Glutamatergic neuron (in vitro differentiated cells): ENCODE measurements around the gene PEDS1. TPM values are rescaled to one million over a fixed set of nuclear protein-coding genes. Genes with fewer than 3 reads are reported as not detected.

ENCODE experiments used
- DNase-seq: peaks from one replicate; pipeline ENCODE4 v3.0.0; 2022
- H3K27ac Mint-ChIP-seq: one replicate; pipeline ENCODE4 v1.8.0; 2020; ENCODE audit warnings: mild to moderate bottlenecking, mixed read lengths, inconsistent platforms; ENCODE audit not compliant: unreplicated experiment
- H3K27me3 Mint-ChIP-seq: one replicate; pipeline ENCODE4 v1.8.0; 2020; ENCODE audit warnings: mild to moderate bottlenecking, moderate library complexity, mixed read lengths, inconsistent platforms; ENCODE audit not compliant: unreplicated experiment
- H3K36me3 Mint-ChIP-seq: one replicate; pipeline ENCODE4 v1.8.0; 2020; ENCODE audit warnings: mild to moderate bottlenecking, mixed read lengths, inconsistent platforms; ENCODE audit not compliant: unreplicated experiment
- H3K4me1 Mint-ChIP-seq: one replicate; pipeline ENCODE4 v1.8.0; 2020; ENCODE audit warnings: mild to moderate bottlenecking, low read depth, mixed read lengths, inconsistent platforms; ENCODE audit not compliant: unreplicated experiment
- H3K4me3 Mint-ChIP-seq: one replicate; pipeline ENCODE4 v1.8.0; 2020; ENCODE audit warnings: mild to moderate bottlenecking, mixed read lengths, inconsistent platforms; ENCODE audit not compliant: unreplicated experiment
- H3K9me3 Mint-ChIP-seq: one replicate; pipeline ENCODE4 v1.8.0; 2020; ENCODE audit warnings: mild to moderate bottlenecking, moderate library complexity, mixed read lengths, inconsistent platforms; ENCODE audit not compliant: unreplicated experiment
- total RNA-seq: library from RNA; stranded (reverse); fragmentation: NEBNext Ultra II Directional; extraction: Animal tissue kit (Norgen Biotek cat#: 25700); gene quantifications from one replicate; pipeline ENCODE4 v1.2.1, GENCODE V29; 2021; ENCODE audit not compliant: unreplicated experiment
- TF ChIP-seq, protein P1 (sequence below): fragments of 200-600 bp; sonication (generic); IDR thresholded peaks from one replicate; pipeline ENCODE4 v1.5.0; 2021; ENCODE audit not compliant: partially characterized antibody, unreplicated experiment

Gene PEDS1
- total RNA-seq, 1 donor from 2014 or later = 29.3 TPM

- Mint-ChIP-seq H3K4me1 (peaks cover 47% of the 10 kb centered on the region), H3K9me3 (peaks cover 3% of the 10 kb centered on the region), H3K27ac (peak within 1 kb of the TSS; percentile 97), H3K27me3 (no peaks in the 10 kb centered on the region), H3K4me3 (peak within 1 kb of the TSS; percentile 97), H3K36me3 (no peaks in the 10 kb centered on the region)
- peak; percentile 92 for DNase-seq
- TF ChIP-seq, protein P1, sequence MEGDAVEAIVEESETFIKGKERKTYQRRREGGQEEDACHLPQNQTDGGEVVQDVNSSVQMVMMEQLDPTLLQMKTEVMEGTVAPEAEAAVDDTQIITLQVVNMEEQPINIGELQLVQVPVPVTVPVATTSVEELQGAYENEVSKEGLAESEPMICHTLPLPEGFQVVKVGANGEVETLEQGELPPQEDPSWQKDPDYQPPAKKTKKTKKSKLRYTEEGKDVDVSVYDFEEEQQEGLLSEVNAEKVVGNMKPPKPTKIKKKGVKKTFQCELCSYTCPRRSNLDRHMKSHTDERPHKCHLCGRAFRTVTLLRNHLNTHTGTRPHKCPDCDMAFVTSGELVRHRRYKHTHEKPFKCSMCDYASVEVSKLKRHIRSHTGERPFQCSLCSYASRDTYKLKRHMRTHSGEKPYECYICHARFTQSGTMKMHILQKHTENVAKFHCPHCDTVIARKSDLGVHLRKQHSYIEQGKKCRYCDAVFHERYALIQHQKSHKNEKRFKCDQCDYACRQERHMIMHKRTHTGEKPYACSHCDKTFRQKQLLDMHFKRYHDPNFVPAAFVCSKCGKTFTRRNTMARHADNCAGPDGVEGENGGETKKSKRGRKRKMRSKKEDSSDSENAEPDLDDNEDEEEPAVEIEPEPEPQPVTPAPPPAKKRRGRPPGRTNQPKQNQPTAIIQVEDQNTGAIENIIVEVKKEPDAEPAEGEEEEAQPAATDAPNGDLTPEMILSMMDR = peak; percentile 22
Measured at GRCh38 chr20:50112512-50113419, 40.8 kb downstream of the PEDS1 start, which contains the start of gene UBE2V1. TSS of gene UBE2V1 (minus strand) at chr20:50113150. CDS start at chr20:50113128, 22 bp downstream.

DNA sequence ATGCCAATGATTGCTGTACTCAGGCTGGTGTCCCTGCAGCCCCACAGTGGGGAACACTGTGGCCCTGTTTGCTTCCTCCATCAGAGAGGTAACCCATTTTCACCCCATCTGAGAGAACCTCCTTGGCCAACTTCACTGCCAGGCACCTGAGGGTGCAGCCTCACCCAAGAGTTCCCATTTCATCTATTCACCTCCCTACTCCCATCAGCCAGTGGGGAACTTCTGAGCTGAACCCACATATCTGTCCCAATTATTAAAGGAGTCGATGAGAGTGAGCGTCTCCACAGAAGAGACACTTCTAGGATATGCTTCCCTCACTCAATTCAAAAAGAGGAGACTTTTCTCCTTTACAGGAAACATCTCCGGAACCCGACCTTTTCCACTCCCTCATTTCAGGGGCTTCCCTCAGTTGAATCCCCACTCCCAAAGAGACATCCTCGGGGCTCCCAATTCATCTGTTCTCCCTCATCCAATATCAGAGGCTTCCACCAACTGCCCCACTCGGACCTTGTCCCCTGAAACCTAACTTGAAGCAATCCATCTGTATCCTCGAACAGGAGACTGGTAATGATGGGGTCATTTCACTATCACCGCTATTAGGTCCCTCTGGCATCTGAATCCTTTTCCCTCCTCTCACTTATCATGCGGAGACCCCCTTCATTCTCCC, 41.6 kb downstream of the PEDS1 start:
- peaks cover 54% of the 10 kb centered on the region for H3K4me1 Mint-ChIP-seq

GRCh38 chr20:50111120-50111828, 42.2 kb downstream of the PEDS1 start:
- no peak for DNase-seq
- no peaks in the 10 kb centered on the region for H3K27me3 Mint-ChIP-seq
- H3K4me1 Mint-ChIP-seq = peaks cover 57% of the 10 kb centered on the region
- TF ChIP-seq, protein P1 = no peak
- H3K27ac Mint-ChIP-seq = peak overlapping the region; percentile 85
- peak overlapping the region; percentile 97 for H3K4me3 Mint-ChIP-seq
- H3K9me3 Mint-ChIP-seq = peaks cover 4% of the 10 kb centered on the region
- no peaks in the 10 kb centered on the region for H3K36me3 Mint-ChIP-seq

More for the DNA sequence above, 41.6 kb downstream of the PEDS1 start:
- Mint-ChIP-seq H3K9me3 (peaks cover 4% of the 10 kb centered on the region), H3K27ac (peak overlapping the region; percentile 85), H3K27me3 (no peaks in the 10 kb centered on the region), H3K36me3 (no peaks in the 10 kb centered on the region), H3K4me3 (peak overlapping the region; percentile 97)
- TF ChIP-seq, protein P1 = no peak
- DNase-seq = no peak

GRCh38 chr20:50110141-50111047, 43.1 kb downstream of the PEDS1 start:
- Mint-ChIP-seq H3K27ac (peak overlapping the region; percentile 46), H3K36me3 (no peaks in the 10 kb centered on the region), H3K4me3 (no peak overlapping the region), H3K9me3 (peaks cover 4% of the 10 kb centered on the region), H3K4me1 (peaks cover 55% of the 10 kb centered on the region), H3K27me3 (no peaks in the 10 kb centered on the region)
- DNase-seq = no peak
- TF ChIP-seq, protein P1 = no peak
